HCT116 (cell line): ENCODE results near the gene ZNF138. TPM values are rescaled to one million over a fixed set of nuclear protein-coding genes. Genes with fewer than 3 reads are reported as not detected.

Source experiments
- ATAC-seq: fragments of 200-7000 bp; cut with Tn5 transposase; 2 replicates; pipeline ENCODE4 v1.9.1; 2020; ENCODE audit warnings: mild to moderate bottlenecking, moderate library complexity
- BruUV-seq: library from RNA; stranded (reverse); fragments of 400-500 nt; replicated peaks from 2 replicates; lab custom pipeline; 2021; lab: Mats Ljungman, UMichigan
- CTCF ChIA-PET: fragments of 300-600 bp; sonication (Branson Sonifier 250); formaldehyde crosslinking; loops from one replicate; lab custom pipeline; 2021; ENCODE audit warnings: antibody characterized with exemption; lab: Charles Lee
- POLR2A ChIA-PET: fragments of 300-600, 350-600 bp; sonication (Branson Sonifier 250); formaldehyde crosslinking; loops from one replicate; lab custom pipeline; 2021; ENCODE audit warnings: antibody characterized with exemption; lab: Charles Lee
- RAD21 ChIA-PET, 2 experiments: fragments of 300-600 bp; sonication (Branson Sonifier 250); formaldehyde crosslinking; loops; one replicate each; lab custom pipeline; 2023; ENCODE audit warnings: low total read pairs in 2 of 2; ENCODE audit not compliant: uncharacterized antibody in 2 of 2, unreplicated experiment in 2 of 2, low non-redundant PET in 1 of 2; lab: Charles Lee
- DNase-seq: peaks from one replicate; pipeline ENCODE4 v3.0.0-alpha.2; 2010; ENCODE audit warnings: low read depth, low spot score
- H2AFZ ChIP-seq: fragments of 200-600 bp; shearing (Covaris generic), sonication (generic); 2 replicates; pipeline ENCODE4 v1.6.1; 2017; ENCODE audit warnings: low read depth, mixed run types, mixed read lengths, antibody characterized with exemption, low read length; ENCODE audit not compliant: poor library complexity, severe bottlenecking
- H3K27ac ChIP-seq: 2 replicates; pipeline ENCODE4 v1.5.1; 2012; ENCODE audit warnings: low read depth, low read length
- H3K27me3 ChIP-seq: fragments of 200-600 bp; sonication (generic); 2 replicates; pipeline ENCODE4 v1.6.1; 2016; ENCODE audit warnings: mixed run types, low read length, mixed read lengths; ENCODE audit not compliant: insufficient read depth
- H3K36me3 ChIP-seq, 2 experiments: fragments of 200-500 bp in 1 of 2; fragments of 200-600 bp in 1 of 2; sonication (Bioruptor generic) in 1 of 2; sonication (generic) in 1 of 2; 2 replicates each; pipeline versions ENCODE4 v1.5.1 to v1.6.1; 2014 to 2016; ENCODE audit warnings: low read length in 2 of 2, inconsistent platforms in 1 of 2, mixed read lengths in 1 of 2, mixed run types in 1 of 2; ENCODE audit not compliant: insufficient read depth in 2 of 2, control insufficient read depth in 1 of 2
- H3K4me1 ChIP-seq, 2 experiments: fragments of 200-600 bp in 1 of 2; sonication (generic) in 1 of 2; 2 replicates each; pipeline versions ENCODE4 v1.5.1 to v1.6.1; 2012 to 2017; ENCODE audit warnings: low read length in 2 of 2, inconsistent platforms in 1 of 2, mild to moderate bottlenecking in 1 of 2, mixed read lengths in 1 of 2, mixed run types in 1 of 2, moderate library complexity in 1 of 2; ENCODE audit not compliant: insufficient read depth in 2 of 2, control insufficient read depth in 1 of 2
- H3K4me2 ChIP-seq: fragments of 200-600 bp; sonication (generic); 2 replicates; pipeline ENCODE4 v1.6.1; 2017; ENCODE audit warnings: mixed run types, low read length, mixed read lengths
- H3K4me3 ChIP-seq, 2 experiments: fragments of 200-600 bp in 1 of 2; sonication (generic) in 1 of 2; replicated peaks in 1 of 2; 2 replicates each; pipeline ENCODE4 v1.5.1; 2011 to 2016; ENCODE audit warnings: low read length in 2 of 2, control low read depth in 1 of 2, low read depth in 1 of 2, mild to moderate bottlenecking in 1 of 2, mixed read lengths in 1 of 2, mixed run types in 1 of 2
- H3K79me2 ChIP-seq: fragments of 200-600 bp; sonication (generic); 2 replicates; pipeline ENCODE4 v1.6.1; 2017; ENCODE audit warnings: mild to moderate bottlenecking, mixed run types, low read length, moderate library complexity, mixed read lengths; ENCODE audit not compliant: insufficient read depth
- H3K9ac ChIP-seq: fragments of 200-600 bp; sonication (generic); 2 replicates; pipeline ENCODE4 v1.6.1; 2016; ENCODE audit warnings: low read length, mixed read lengths
- H3K9me2 ChIP-seq: fragments of 200-600 bp; sonication (generic), shearing (Covaris generic); 2 replicates; pipeline ENCODE4 v1.6.1; 2017; ENCODE audit warnings: mixed run types, mild to moderate bottlenecking, moderate library complexity; ENCODE audit not compliant: insufficient read depth
- H3K9me3 ChIP-seq, 2 experiments: fragments of 200-500 bp in 1 of 2; fragments of 200-600 bp in 1 of 2; sonication (Bioruptor generic) in 1 of 2; sonication (generic) in 1 of 2; 2 replicates each; pipeline ENCODE4 v1.6.1; 2014 to 2017; ENCODE audit warnings: low read length in 2 of 2, mixed read lengths in 2 of 2, inconsistent platforms in 1 of 2, low read depth in 1 of 2, mild to moderate bottlenecking in 1 of 2, mixed run types in 1 of 2, moderate library complexity in 1 of 2; ENCODE audit not compliant: control insufficient read depth in 1 of 2, insufficient read depth in 1 of 2
- H4K20me1 ChIP-seq: fragments of 200-600 bp; sonication (generic), shearing (Covaris generic); 2 replicates; pipeline ENCODE4 v1.6.1; 2017; ENCODE audit warnings: mixed run types, mild to moderate bottlenecking, moderate library complexity; ENCODE audit not compliant: insufficient read depth
- ATF3 ChIP-seq: IDR thresholded peaks from 2 replicates; pipeline ENCODE4 v1.6.1; 2012
- CBX3 ChIP-seq: IDR thresholded peaks from 2 replicates; pipeline ENCODE4 v1.6.1; 2012; ENCODE audit warnings: low read depth
- CEBPB ChIP-seq: IDR thresholded peaks from 2 replicates; pipeline ENCODE4 v1.6.1; 2012; ENCODE audit warnings: low read depth
- EGR1 ChIP-seq: IDR thresholded peaks from 2 replicates; pipeline ENCODE4 v1.6.1; 2012; ENCODE audit warnings: low read depth
- ELF1 ChIP-seq: IDR thresholded peaks from 2 replicates; pipeline ENCODE4 v1.6.1; 2012; ENCODE audit warnings: low read depth, borderline replicate concordance
- EZH2phosphoT487 ChIP-seq: fragments of 200-600 bp; IDR thresholded peaks from 2 replicates; pipeline ENCODE4 v1.6.1; 2018; ENCODE audit warnings: antibody characterized with exemption, borderline replicate concordance
- JUND ChIP-seq: IDR thresholded peaks from 2 replicates; pipeline ENCODE4 v1.6.1; 2012
- MAX ChIP-seq: IDR thresholded peaks from 2 replicates; pipeline ENCODE4 v1.6.1; 2012
- POLR2A ChIP-seq: IDR thresholded peaks from 2 replicates; pipeline ENCODE4 v1.7.0; 2011; ENCODE audit warnings: borderline replicate concordance; ENCODE audit not compliant: insufficient read depth, insufficient read length; ENCODE audit errors: extremely low read depth
- POLR2AphosphoS5 ChIP-seq: IDR thresholded peaks from 2 replicates; pipeline ENCODE4 v1.6.1; 2011; ENCODE audit warnings: mild to moderate bottlenecking, low read depth, low read length, moderate library complexity
- RAD21 ChIP-seq: IDR thresholded peaks from 2 replicates; pipeline ENCODE4 v1.6.1; 2012; ENCODE audit warnings: low read depth, mild to moderate bottlenecking
- SRF ChIP-seq: IDR thresholded peaks from 2 replicates; pipeline ENCODE4 v1.6.1; 2012; ENCODE audit warnings: low read depth
- TCF7L2 ChIP-seq: IDR thresholded peaks from 2 replicates; pipeline ENCODE4 v1.7.0; 2011; ENCODE audit warnings: borderline replicate concordance, inconsistent platforms; ENCODE audit not compliant: insufficient read depth, insufficient read length; ENCODE audit errors: extremely low read depth
- YY1 ChIP-seq: IDR thresholded peaks from 2 replicates; pipeline ENCODE4 v1.6.1; 2011; ENCODE audit warnings: low read length, low read depth, moderate library complexity, mild to moderate bottlenecking; ENCODE audit not compliant: insufficient replicate concordance; ENCODE audit errors: extremely low read depth
- ZBTB33 ChIP-seq: IDR thresholded peaks from 2 replicates; pipeline ENCODE4 v1.6.1; 2011; ENCODE audit warnings: mild to moderate bottlenecking, low read length, moderate library complexity; ENCODE audit not compliant: insufficient replicate concordance; ENCODE audit errors: extremely low read depth
- ZFX ChIP-seq: fragments of 450-650 bp; IDR thresholded peaks from 2 replicates; pipeline ENCODE4 v1.6.1; 2017
- ZNF274 ChIP-seq: fragments of 200-500 bp; sonication (Bioruptor generic); IDR thresholded peaks from 2 replicates; pipeline ENCODE4 v1.6.1; 2014; ENCODE audit warnings: mild to moderate bottlenecking, low read depth, low read length, inconsistent platforms
- intact Hi-C: fragments of 100-400 bp; cut with micrococcal nuclease; formaldehyde crosslinking; loops from 2 replicates; pipeline ENCODE4 v1.10.0; 2022
- total RNA-seq: library from RNA; stranded (reverse); gene quantifications from one replicate; pipeline ENCODE4 v1.2.1, GENCODE V29; 2021; ENCODE audit not compliant: unreplicated experiment

The ZNF138 gene
- total RNA-seq, 1 experiment from 2014 or later = 10.1 TPM

DNA sequence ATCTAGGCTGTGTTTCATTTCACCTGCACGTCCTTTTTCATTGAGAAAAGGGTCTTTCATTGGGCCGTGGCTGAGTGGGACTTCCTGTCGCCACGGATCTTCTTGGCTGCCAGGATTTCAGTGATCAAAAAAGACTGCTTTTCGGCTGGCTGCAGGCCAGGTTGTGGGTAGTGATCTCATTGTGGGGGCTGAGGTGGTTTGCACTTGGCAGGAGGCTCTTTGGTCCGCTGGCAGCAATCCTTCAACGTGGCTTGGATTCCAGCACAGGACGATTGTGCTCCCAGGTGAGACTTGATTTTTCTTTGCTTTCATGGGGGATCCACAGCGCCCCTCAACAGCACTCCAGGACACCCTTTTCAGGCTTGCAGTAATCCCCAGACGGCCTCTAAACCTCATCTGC lies 79.9 kb downstream of the ZNF138 start:
- no peak overlapping the region for H3K27ac ChIP-seq
- no peaks in the 10 kb centered on the region for H4K20me1 ChIP-seq
- H3K36me3 ChIP-seq = no peaks in the 10 kb centered on the region
- H3K27me3 ChIP-seq = no peaks in the 10 kb centered on the region
- intact Hi-C loops = no loop called here
- no TSS peak for BruUV-seq
- POLR2A ChIA-PET = no interaction called here
- H3K9me3 ChIP-seq = no peaks in the 10 kb centered on the region; a peak in 1 of 4 replicates
- no peak overlapping the region for H3K4me2 ChIP-seq
- no peaks in the 10 kb centered on the region for H3K4me1 ChIP-seq
- CTCF ChIA-PET = no interaction called here
- H3K4me3 ChIP-seq = no peak overlapping the region
- no peaks in the 10 kb centered on the region for H3K79me2 ChIP-seq
- H3K9ac ChIP-seq = no peak overlapping the region
- H2AFZ ChIP-seq = no peak overlapping the region
- ATAC-seq (no peak), DNase-seq (no peak)
- no peak for TF ChIP-seq POLR2AphosphoS5
- RAD21 ChIA-PET = no interaction called here
- no peaks in the 10 kb centered on the region for H3K9me2 ChIP-seq

DNA sequence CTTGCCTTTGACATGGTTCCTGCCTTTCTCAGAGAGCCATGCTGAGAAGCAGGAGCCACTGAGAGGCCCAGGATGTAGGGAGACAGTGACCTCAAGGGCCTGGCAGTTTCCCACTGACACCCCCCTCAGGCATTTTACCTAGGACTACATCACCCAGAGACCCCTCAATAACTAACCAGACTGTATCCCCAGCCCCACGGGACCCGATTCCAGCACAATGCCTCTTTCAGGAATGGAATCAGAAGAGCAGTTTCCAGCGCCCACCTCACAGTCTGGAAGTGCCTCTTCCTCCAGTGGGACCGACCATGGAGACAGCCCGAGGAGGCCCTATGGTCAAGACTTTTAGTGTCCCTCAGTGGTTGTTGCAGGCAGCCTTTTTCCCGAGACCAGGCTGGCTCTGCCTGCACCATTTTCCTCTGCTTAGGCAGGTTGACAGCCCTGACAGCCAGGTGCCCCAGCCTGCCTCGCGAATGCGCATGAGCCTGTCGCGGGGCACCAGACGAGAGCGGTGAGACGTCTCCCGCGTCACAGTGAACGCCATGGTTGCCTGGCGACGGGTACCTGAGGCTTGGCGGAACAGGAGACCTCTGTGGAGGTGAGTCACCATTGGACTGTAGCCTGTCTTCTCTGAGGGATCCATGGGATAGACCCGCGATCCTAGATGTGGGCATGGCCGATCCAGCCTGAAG lies 80.5 kb downstream of the ZNF138 start:
- no peak overlapping the region for H2AFZ ChIP-seq
- no peaks in the 10 kb centered on the region for H3K27me3 ChIP-seq
- H4K20me1 ChIP-seq = no peaks in the 10 kb centered on the region
- no peak overlapping the region for H3K4me3 ChIP-seq
- BruUV-seq = no TSS peak
- H3K9me3 ChIP-seq = no peaks in the 10 kb centered on the region; a peak in 2 of 4 replicates
- ChIA-PET CTCF (no interaction called here), RAD21 (no interaction called here), POLR2A (no interaction called here)
- no peaks in the 10 kb centered on the region for H3K36me3 ChIP-seq
- no peak overlapping the region for H3K27ac ChIP-seq
- H3K9me2 ChIP-seq = no peaks in the 10 kb centered on the region
- intact Hi-C loops = no loop called here
- no peak for DNase-seq
- no peak for ATAC-seq
- H3K9ac ChIP-seq = no peak overlapping the region
- H3K79me2 ChIP-seq = no peaks in the 10 kb centered on the region
- H3K4me2 ChIP-seq = no peak overlapping the region
- H3K4me1 ChIP-seq = no peaks in the 10 kb centered on the region
- TF ChIP-seq EGR1 (no peak), ELF1 (no peak), POLR2AphosphoS5 (no peak), ZFX (no peak), TCF7L2 (no peak), ZBTB33 (no peak), YY1 (no peak), MAX (no peak), JUND (no peak), CEBPB (no peak), CBX3 (no peak), RAD21 (no peak), ZNF274 (no peak), SRF (no peak), ATF3 (no peak), POLR2A (no peak), EZH2phosphoT487 (no peak)
